Choroid plexus epithelial cell (primary cell): Measurements from ENCODE around the gene CD207.

Source experiments
- DNase-seq: peaks from one replicate; pipeline ENCODE4 v3.0.0-alpha.2; 2010; ENCODE audit warnings: low read depth
- H3K4me3 ChIP-seq: 2 replicates; pipeline ENCODE4 v1.5.1; 2011; ENCODE audit warnings: low read depth, mild to moderate bottlenecking, control low read depth, low read length, moderate library complexity
- CTCF ChIP-seq: conservative IDR thresholded peaks from 2 replicates; pipeline ENCODE4 v1.5.1; 2011; ENCODE audit warnings: low read depth, mild to moderate bottlenecking, control low read depth, inconsistent platforms, low read length, moderate library complexity

The CD207 gene

GRCh38 chr2:70795164-70795995 is 40.2 kb downstream of the CD207 start:
- H3K4me3 ChIP-seq = no peak overlapping the region
- TF ChIP-seq CTCF = no peak
- DNase-seq = no peak

- DNase-seq = no peak
- H3K4me3 ChIP-seq = no peak overlapping the region
- no peak for TF ChIP-seq CTCF
Measured at GRCh38 chr2:70793450-70793849, 42.2 kb downstream of the CD207 start.

- no peak for DNase-seq
- H3K4me3 ChIP-seq = no peak within 1 kb of the TSS
- no peak for TF ChIP-seq CTCF
Measured at GRCh38 chr2:70790136-70790828, 45.3 kb downstream of the CD207 start, which contains the start of gene FIGLA. Gene FIGLA (minus strand): TSS chr2:70790643. CDS start chr2:70790638, 5 bp downstream.

GRCh38 chr2:70789304-70790135 is 46.1 kb downstream of the CD207 start:
- peak; percentile 58 for DNase-seq
- H3K4me3 ChIP-seq = no peak overlapping the region
- peak; percentile 72 for TF ChIP-seq CTCF

GRCh38 chr2:70785137-70785911 is 50.3 kb downstream of the CD207 start:
- no peak overlapping the region for H3K4me3 ChIP-seq
- peak; percentile 23 for DNase-seq
- TF ChIP-seq CTCF = peak; percentile 54

GRCh38 chr2:70784320-70784719 is 51.3 kb downstream of the CD207 start:
- no peak overlapping the region for H3K4me3 ChIP-seq
- DNase-seq = no peak
- TF ChIP-seq CTCF = no peak
